Heart right ventricle (tissue), 16 donors: ENCODE data around the gene SIAH2. TPM values are rescaled to one million over a fixed set of nuclear protein-coding genes. Genes with fewer than 3 reads are reported as not detected.
A peak's percentile ranks its signal among the peaks of the same experiment; 100 is the strongest.

Experiments used
- ATAC-seq, 8 donors: fragments of 200-7000 bp; cut with Tn5 transposase; one replicate each; pipeline ENCODE4 v1.9.1; 2020; ENCODE audit warnings: mild to moderate bottlenecking in 8 of 8, moderate library complexity in 8 of 8, moderate number of reproducible peaks in 1 of 8
- DNase-seq, 2 donors: peaks; one replicate each; pipeline ENCODE4 v3.0.0-alpha.2; 2020
- H3K27ac ChIP-seq, 10 donors: fragments of 200-600 bp; sonication (generic) in 2 of 10; one replicate each; pipeline versions ENCODE4 v1.5.0 to v1.8.0; 2020 to 2022; ENCODE audit warnings: mild to moderate bottlenecking in 3 of 10
- H3K27me3 ChIP-seq, 7 donors: fragments of 200-600 bp; one replicate each; pipeline ENCODE4 v1.8.0; 2021 to 2022; ENCODE audit warnings: mild to moderate bottlenecking in 2 of 7
- H3K36me3 ChIP-seq, 9 donors: fragments of 200-600 bp; sonication (generic) in 1 of 9; one replicate each; pipeline versions ENCODE4 v1.5.0 to v1.8.0; 2020 to 2022; ENCODE audit warnings: mild to moderate bottlenecking in 2 of 9
- H3K4me1 ChIP-seq, 9 donors: fragments of 200-600 bp; sonication (generic) in 1 of 9; one replicate each; pipeline versions ENCODE4 v1.5.0 to v1.8.0; 2020 to 2022; ENCODE audit warnings: mild to moderate bottlenecking in 4 of 9
- H3K4me3 ChIP-seq, 10 donors: fragments of 200-600 bp; sonication (generic) in 2 of 10; one replicate each; pipeline versions ENCODE4 v1.5.0 to v1.8.0; 2020 to 2022; ENCODE audit warnings: mild to moderate bottlenecking in 7 of 10, moderate library complexity in 2 of 10
- H3K9me3 ChIP-seq, 11 donors: fragments of 200-600 bp in 10 of 11; sonication (generic) in 2 of 11; one replicate each; pipeline versions ENCODE4 v1.5.0 to v1.8.0; 2013 to 2022; ENCODE audit warnings: mild to moderate bottlenecking in 2 of 11, control low read depth in 1 of 11, moderate library complexity in 1 of 11
- CTCF ChIP-seq, 9 donors: fragments of 200-600 bp; sonication (generic) in 2 of 9; IDR thresholded peaks; one replicate each; pipeline versions ENCODE4 v1.5.0 to v1.8.0; 2021 to 2022; ENCODE audit warnings: antibody characterized with exemption in 9 of 9, mild to moderate bottlenecking in 5 of 9, moderate library complexity in 1 of 9
- WGBS, 2 donors: extraction: QIAGEN DNeasy Blood & Tissue Kit; methylation state at CpG; one replicate each; pipeline ENCODE4 v1.1.7; 2013; ENCODE audit warnings: inconsistent platforms in 1 of 2; 5-methylcytosine and 5-hydroxymethylcytosine counted together
- intact Hi-C, 10 donors: fragments of 100-400 bp; cut with DNase I; formaldehyde crosslinking; loops; one replicate each; pipeline versions ENCODE4 v1.11.1 to v1.14.2; 2022
- long read RNA-seq, 3 donors: library from polyadenylated mRNA; unstranded; transcript quantifications; one replicate each; pipeline ENCODE4 v2.0.0, GENCODE V29; 2020 to 2021
- polyA plus RNA-seq, 2 donors: library from polyadenylated mRNA; stranded (reverse); fragments of 200-250 nt; gene quantifications; one replicate each; pipeline ENCODE4 v1.2.3, GENCODE V29; 2013
- total RNA-seq, 10 donors: library from RNA; stranded (reverse); fragmentation: NEBNext Ultra II Directional in 3 of 10; extraction: Animal tissue kit (Norgen Biotek cat#: 25700) in 3 of 10; gene quantifications; one replicate each; pipeline versions ENCODE4 v1.2.1 to v1.2.4, GENCODE V29; 2021 to 2023
- donor health status: Arrhythmogenic right ventricular cardiomyopathy.
- donor health status: ischemic (EF 13 %, LVEDD 7.1; RV severe dilation, severe dysfunction).
- donor health status: healthy with polysubstance abuse.
- donor health status: DM: no; HTN: yes; CAD: no.
- donor health status: DM: no; HTN: no; CAD: no.
- donor health status: ischemic (EF 25% LVEDD 6.9; RV normal size, moderate dysfunction).
- donor health status: ischemic (EF 25% LVEDD 5.7; RV mildly dilated, moderate dysfunction).
- donor health status: healthy.
- donor health status: DM: yes; HTN: yes; CAD: no.
- donor health status: Ischemic cardiomyopathy.
- donor health status: ischemic (EF 35%, LVEDD 5.7; RV mildly dilated, moderate dysfunction).
- donor health status: nonischemic (EF 11% LVEDD 7.7; RV severe dilation, severe dysfunction).
- donor health status: DM: yes; HTN: yes; CAD: no.
- donor health status: PGD.
- donor health status: ischemic (EF 29% LVEDD 5.4; RV normal size, mild dysfunction).
- donor health status: nonischemic (EF 23%, LVEDD 6.1; RV moderate dilation, normal function).

The SIAH2 gene
- total RNA-seq = 10 to 100 TPM; 11.5 to 30.7 (median 20.8) TPM
- 10 to 100 TPM in 1 of 2 donors, 1 to 10 TPM in 1; 6.1 to 16.0 TPM for polyA plus RNA-seq
- long read RNA-seq, donor 1, transcript SIAH2-201 (2 exons, 2,517 nt) = major isoform, 40 of 50 reads
- long read RNA-seq, donor 1, partial matches to known transcripts = 9 of 50 reads
- long read RNA-seq, donor 1, other reads (novel, unspliced or antisense) = 1 of 50 reads
- long read RNA-seq, donor 2, transcript SIAH2-201 (2 exons, 2,517 nt) = major isoform, 35 of 40 reads
- long read RNA-seq, donor 2, partial matches to known transcripts = 5 of 40 reads
- long read RNA-seq, donor 2, other reads (novel, unspliced or antisense) = 0 of 40 reads
- long read RNA-seq, donor 3, transcript SIAH2-201 (2 exons, 2,517 nt) = major isoform, 7 of 20 reads
- long read RNA-seq, donor 3, partial matches to known transcripts = 13 of 20 reads
- long read RNA-seq, donor 3, other reads (novel, unspliced or antisense) = 0 of 20 reads

- peak; percentile 92 to 93 for DNase-seq
- peak within 1 kb of the TSS; percentile 64 to 100 (median 81) for H3K4me3 ChIP-seq
- peaks cover 0 to 12% (median 0%) of the 10 kb centered on the region in 9 donors for H3K36me3 ChIP-seq
- peak within 1 kb of the TSS; percentile 94 to 99 (median 97) for H3K27ac ChIP-seq
- 0 to 1% methylated on average over 69 to 70 of the region's 70 CpGs for WGBS, 2 donors
- no peak for TF ChIP-seq CTCF (IDR thresholded peaks at IDR 0.05)
- intact Hi-C loops = loop anchor here in 5 of 10 donors (2.0 to 10.0 kb wide), 6 partner anchors 36 to 216 kb away; partner anchors contain the start of genes SELENOT (in 4 of the 5), EIF2A (in 2 of the 5) and SERP1 (in 2 of the 5)
- no peaks in the 10 kb centered on the region for H3K9me3 ChIP-seq
- H3K4me1 ChIP-seq = peaks cover 4 to 47% (median 33%) of the 10 kb centered on the region in 9 donors
- H3K27me3 ChIP-seq = no peaks in the 10 kb centered on the region
- peak; percentile 90 to 97 (median 94) for ATAC-seq
These were observed at the start of gene SIAH2 for GRCh38 chr3:150763122-150763840. Gene SIAH2 (minus strand): TSS chr3:150763169. CDS start chr3:150762849, 320 bp downstream.

- 86 to 89% methylated on average over 5 of the region's 5 CpGs for WGBS, 2 donors
- TF ChIP-seq CTCF (IDR thresholded peaks at IDR 0.05) = no peak
These were observed 49.0 kb upstream of the SIAH2 start for GRCh38 chr3:150811984-150812383.

GRCh38 chr3:150810641-150811040 lies 47.7 kb upstream of the SIAH2 start:
- ATAC-seq (no peak), DNase-seq (no peak)
- Histone ChIP-seq H3K4me1 (no peaks in the 10 kb centered on the region), H3K9me3 (peaks cover 0 to 2% (median 0%) of the 10 kb centered on the region in 11 donors), H3K4me3 (no peak overlapping the region), H3K27me3 (peaks cover 0 to 5% (median 4%) of the 10 kb centered on the region in 7 donors), H3K27ac (no peak overlapping the region), H3K36me3 (no peaks in the 10 kb centered on the region)
- WGBS, 2 donors = 82 to 96% methylated on average over 1 of the region's 1 CpG
- TF ChIP-seq CTCF (IDR thresholded peaks at IDR 0.05) = no peak
- intact Hi-C loops = no loop called here

More at GRCh38 chr3:150811984-150812383, 49.0 kb upstream of the SIAH2 start:
- no peaks in the 10 kb centered on the region for H3K36me3 ChIP-seq
- no peaks in the 10 kb centered on the region for H3K4me1 ChIP-seq
- H3K27me3 ChIP-seq = peaks cover 0 to 5% (median 4%) of the 10 kb centered on the region in 7 donors
- H3K4me3 ChIP-seq = no peak overlapping the region
- no peak for ATAC-seq
- H3K9me3 ChIP-seq = peaks cover 0 to 2% (median 0%) of the 10 kb centered on the region in 11 donors
- intact Hi-C loops = no loop called here
- no peak overlapping the region for H3K27ac ChIP-seq
- no peak for DNase-seq

GRCh38 chr3:150806185-150806835 lies 43.3 kb upstream of the SIAH2 start:
- Histone ChIP-seq H3K36me3 (no peaks in the 10 kb centered on the region), H3K4me3 (no peak overlapping the region), H3K27ac (no peak overlapping the region), H3K9me3 (peaks cover 0 to 2% (median 0%) of the 10 kb centered on the region in 11 donors), H3K4me1 (no peaks in the 10 kb centered on the region), H3K27me3 (peaks cover 0 to 11% (median 4%) of the 10 kb centered on the region in 7 donors)
- DNase-seq (no peak), ATAC-seq (no peak)
- no peak for TF ChIP-seq CTCF (IDR thresholded peaks at IDR 0.05)
- intact Hi-C loops = no loop called here
- 58 to 64% methylated on average over 5 of the region's 5 CpGs for WGBS, 2 donors
